SK-N-SH (cell line): Measurements from ENCODE around the gene ADAMTSL1. TPM values are rescaled to one million over a fixed set of nuclear protein-coding genes. Genes with fewer than 3 reads are reported as not detected.

Experiments
- CTCF ChIA-PET: fragments of 300-600, 350-600 bp; formaldehyde crosslinking; extraction: SDS; loops from one replicate; lab custom pipeline; 2021; lab: Yijun Ruan, JAX
- POLR2A ChIA-PET: fragments of 350-600 bp; sonication (Branson Sonifier 250); formaldehyde crosslinking; extraction: SDS; loops from one replicate; lab custom pipeline; 2020; ENCODE audit warnings: antibody characterized with exemption, inconsistent platforms; lab: Yijun Ruan, JAX
- DNase-seq: peaks from one replicate; pipeline ENCODE4 v3.0.0; 2012
- H2AFZ ChIP-seq: fragments of 200-600 bp; sonication (generic); 2 replicates; pipeline ENCODE4 v1.8.1; 2016; ENCODE audit warnings: antibody characterized with exemption, mild to moderate bottlenecking, low read depth
- H3F3A ChIP-seq: fragments of 200-600 bp; sonication (generic); replicated peaks from 2 replicates; pipeline ENCODE3; 2016; ENCODE audit warnings: antibody characterized with exemption, mild to moderate bottlenecking; ENCODE audit not compliant: insufficient read depth
- H3K27ac ChIP-seq, 2 experiments: fragments of 200-500 bp in 1 of 2; fragments of 200-600 bp in 1 of 2; sonication (Bioruptor generic) in 1 of 2; sonication (generic), shearing (Covaris generic) in 1 of 2; 2 replicates each; pipeline versions ENCODE4 v1.5.1 to v1.6.1; 2014 to 2016; ENCODE audit warnings: low read depth in 2 of 2, inconsistent platforms in 1 of 2, low read length in 1 of 2, mild to moderate bottlenecking in 1 of 2, mixed read lengths in 1 of 2
- H3K27me3 ChIP-seq: fragments of 200-600 bp; sonication (generic), shearing (Covaris generic); 2 replicates; pipeline ENCODE4 v1.6.1; 2016; ENCODE audit warnings: mixed run types; ENCODE audit not compliant: insufficient read depth
- H3K36me3 ChIP-seq, 2 experiments: fragments of 200-500 bp in 1 of 2; fragments of 200-600 bp in 1 of 2; sonication (Bioruptor generic) in 1 of 2; sonication (generic) in 1 of 2; replicated peaks in 1 of 2; 2 replicates each; pipeline versions ENCODE3 to v1.5.1; 2014 to 2016; ENCODE audit warnings: low read length in 1 of 2, mild to moderate bottlenecking in 1 of 2; ENCODE audit not compliant: insufficient read depth in 2 of 2, control insufficient read depth in 1 of 2
- H3K4me1 ChIP-seq, 2 experiments: fragments of 200-500 bp in 1 of 2; fragments of 200-600 bp in 1 of 2; sonication (Bioruptor generic) in 1 of 2; sonication (generic), shearing (Covaris generic) in 1 of 2; 2 replicates each; pipeline versions ENCODE4 v1.5.1 to v1.6.1; 2014 to 2016; ENCODE audit warnings: low read depth in 1 of 2, low read length in 1 of 2, mixed run types in 1 of 2; ENCODE audit not compliant: insufficient read depth in 2 of 2, control insufficient read depth in 1 of 2
- H3K4me2 ChIP-seq: fragments of 200-600 bp; sonication (generic), shearing (Covaris generic); 2 replicates; pipeline ENCODE4 v1.6.1; 2017; ENCODE audit warnings: mixed run types
- H3K4me3 ChIP-seq, 2 experiments: fragments of 200-500 bp in 1 of 2; fragments of 200-600 bp in 1 of 2; sonication (Bioruptor generic) in 1 of 2; sonication (generic), shearing (Covaris generic) in 1 of 2; 2 replicates each; pipeline versions ENCODE4 v1.5.1 to v1.8.1; 2014 to 2016; ENCODE audit warnings: low read depth in 2 of 2, inconsistent platforms in 1 of 2, low read length in 1 of 2, mild to moderate bottlenecking in 1 of 2, mixed read lengths in 1 of 2, moderate library complexity in 1 of 2
- H3K79me2 ChIP-seq: fragments of 200-600 bp; sonication (generic); 2 replicates; pipeline ENCODE4 v1.8.1; 2017; ENCODE audit warnings: mild to moderate bottlenecking; ENCODE audit not compliant: insufficient read depth
- H3K9ac ChIP-seq: fragments of 200-600 bp; sonication (generic); 2 replicates; pipeline ENCODE4 v1.6.1; 2017; ENCODE audit warnings: mixed run types
- H3K9me2 ChIP-seq: fragments of 200-600 bp; sonication (generic); 2 replicates; pipeline ENCODE4 v1.6.1; 2017; ENCODE audit warnings: mixed run types
- H3K9me3 ChIP-seq: fragments of 200-600 bp; sonication (generic); 2 replicates; pipeline ENCODE4 v1.6.1; 2017; ENCODE audit warnings: mixed run types, mild to moderate bottlenecking, moderate library complexity
- H4K20me1 ChIP-seq: fragments of 200-600 bp; sonication (generic); 2 replicates; pipeline ENCODE4 v1.6.1; 2017; ENCODE audit warnings: mild to moderate bottlenecking, mixed run types; ENCODE audit not compliant: insufficient read depth
- FOXM1 ChIP-seq: IDR thresholded peaks from 2 replicates; pipeline ENCODE4 v1.4.0; 2012; ENCODE audit warnings: low read depth, mild to moderate bottlenecking
- GABPA ChIP-seq: IDR thresholded peaks from 2 replicates; pipeline ENCODE4 v1.4.0; 2012; ENCODE audit warnings: low read depth, mild to moderate bottlenecking
- GATA2 ChIP-seq: sonication (generic); formaldehyde crosslinking; IDR thresholded peaks from 2 replicates; pipeline ENCODE4 v1.5.0; 2020; ENCODE audit warnings: mild to moderate bottlenecking, missing genetic modification reagents
- JUND ChIP-seq: IDR thresholded peaks from 2 replicates; pipeline ENCODE4 v1.4.0; 2012
- NFIC ChIP-seq: IDR thresholded peaks from 2 replicates; pipeline ENCODE4 v1.4.0; 2012; ENCODE audit warnings: borderline replicate concordance
- POLR2AphosphoS5 ChIP-seq: IDR thresholded peaks from 2 replicates; pipeline ENCODE4 v1.6.1; 2012; ENCODE audit warnings: low read depth, low read length
- RAD21 ChIP-seq: IDR thresholded peaks from 2 replicates; pipeline ENCODE4 v1.6.1; 2012; ENCODE audit warnings: mild to moderate bottlenecking, low read length
- RCOR1 ChIP-seq: fragments of 150-350 bp; IDR thresholded peaks from 2 replicates; pipeline ENCODE4 v1.6.1; 2017; ENCODE audit warnings: antibody characterized with exemption, low read length
- RXRA ChIP-seq: IDR thresholded peaks from 2 replicates; pipeline ENCODE4 v1.4.0; 2012; ENCODE audit warnings: low read depth, mild to moderate bottlenecking, borderline replicate concordance
- YY1 ChIP-seq: IDR thresholded peaks from 2 replicates; pipeline ENCODE4 v1.4.0; 2012; ENCODE audit warnings: low read depth, mild to moderate bottlenecking
- WGBS: methylation state at CpG from one replicate; pipeline ENCODE4 v1.1.6; 2017; ENCODE audit warnings: low lambda C conversion rate; 5-methylcytosine and 5-hydroxymethylcytosine counted together
- polyA plus RNA-seq, 3 experiments: library from polyadenylated mRNA; depleted of rRNA; stranded (reverse); fragments of >200 nt; gene quantifications; 2 replicates each; pipeline ENCODE4 v1.2.3, GENCODE V29; 2012
- TF ChIP-seq, protein P1 (sequence below): fragments of 150-350 bp; IDR thresholded peaks from 2 replicates; pipeline ENCODE4 v1.6.1; 2017; ENCODE audit warnings: antibody characterized with exemption, low read length, low read depth, borderline replicate concordance
- TF ChIP-seq, protein P2 (sequence below): IDR thresholded peaks from 2 replicates; pipeline ENCODE4 v1.4.0; 2012; ENCODE audit warnings: low read depth, borderline replicate concordance

Gene ADAMTSL1
- polyA plus RNA-seq, 1 of the 3 experiments (the other 2 are of a cell fraction), result 114 TPM

DNA sequence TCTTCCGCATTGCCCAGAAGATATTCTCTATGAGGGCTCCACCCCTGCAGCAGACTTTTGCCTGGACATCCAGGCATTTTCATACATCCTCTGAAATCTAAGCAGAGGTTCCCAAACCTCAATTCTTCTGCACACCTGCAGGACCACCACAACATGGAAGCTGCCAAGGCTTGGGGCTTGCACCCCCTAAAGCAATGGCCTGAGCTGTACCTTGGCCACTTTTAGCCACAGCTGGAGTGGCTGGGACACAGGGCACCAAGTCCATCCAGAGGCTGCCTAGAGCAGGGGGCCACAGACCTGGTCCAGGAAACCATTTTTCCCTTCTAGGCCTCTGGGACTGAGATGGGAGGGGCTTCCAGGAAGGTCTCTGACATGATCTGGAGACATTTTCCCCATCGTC lies 60.7 kb downstream of the ADAMTSL1 start:
- no peak overlapping the region for H2AFZ ChIP-seq
- no peak overlapping the region; a peak in 1 of 4 replicates for H3K4me3 ChIP-seq
- no peak overlapping the region for H3K4me2 ChIP-seq
- TF ChIP-seq FOXM1 (no peak), NFIC (no peak), POLR2AphosphoS5 (no peak)
- TF ChIP-seq, protein P1, sequence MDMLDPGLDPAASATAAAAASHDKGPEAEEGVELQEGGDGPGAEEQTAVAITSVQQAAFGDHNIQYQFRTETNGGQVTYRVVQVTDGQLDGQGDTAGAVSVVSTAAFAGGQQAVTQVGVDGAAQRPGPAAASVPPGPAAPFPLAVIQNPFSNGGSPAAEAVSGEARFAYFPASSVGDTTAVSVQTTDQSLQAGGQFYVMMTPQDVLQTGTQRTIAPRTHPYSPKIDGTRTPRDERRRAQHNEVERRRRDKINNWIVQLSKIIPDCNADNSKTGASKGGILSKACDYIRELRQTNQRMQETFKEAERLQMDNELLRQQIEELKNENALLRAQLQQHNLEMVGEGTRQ, result no peak
- H3K27ac ChIP-seq, result no peak overlapping the region
- no peaks in the 10 kb centered on the region for H3K9me2 ChIP-seq
- CTCF ChIA-PET, result no interaction called here
- no peaks in the 10 kb centered on the region for H3K27me3 ChIP-seq
- no peaks in the 10 kb centered on the region; a peak in 1 of 4 replicates for H3K4me1 ChIP-seq
- H4K20me1 ChIP-seq, result no peaks in the 10 kb centered on the region
- H3K9ac ChIP-seq, result no peak overlapping the region
- H3K9me3 ChIP-seq, result peaks cover 18% of the 10 kb centered on the region; the same call in 1 of the 2 replicates
- POLR2A ChIA-PET, result no interaction called here
- H3K79me2 ChIP-seq, result peaks cover 70% of the 10 kb centered on the region
- H3F3A ChIP-seq, result peaks cover 25% of the 10 kb centered on the region
- WGBS, result 87% methylated on average over 2 of the region's 2 CpGs
- peaks cover 7 to 86% of the 10 kb centered on the region in 2 experiments for H3K36me3 ChIP-seq
- no peak for DNase-seq

DNA sequence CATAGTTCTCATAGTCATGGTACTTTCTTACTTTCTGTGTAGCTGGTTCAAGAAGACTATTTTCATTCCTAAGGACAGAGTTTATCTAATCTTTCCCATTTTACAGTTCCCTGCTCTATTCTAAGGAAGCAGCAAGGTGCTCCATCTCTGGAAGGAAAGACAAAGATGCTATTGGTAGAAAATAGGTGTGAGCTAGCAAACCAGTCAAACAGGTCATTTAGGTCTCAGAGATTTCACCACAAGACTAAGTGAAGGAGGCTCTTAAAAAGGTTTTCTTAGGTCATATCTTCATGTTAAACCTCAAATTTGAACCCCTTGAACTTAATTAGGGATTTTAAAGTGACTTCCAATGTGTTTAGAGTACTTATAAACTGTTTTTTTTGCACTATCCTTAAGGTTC lies 62.6 kb downstream of the ADAMTSL1 start:
- Histone ChIP-seq H3K9me3 (peaks cover 18% of the 10 kb centered on the region; the same call in 1 of the 2 replicates), H3K9ac (no peak overlapping the region), H3K4me3 (no peak overlapping the region), H3K9me2 (no peaks in the 10 kb centered on the region), H3K4me2 (no peak overlapping the region), H3K4me1 (no peaks in the 10 kb centered on the region; a peak in 1 of 4 replicates), H3K79me2 (peaks cover 63% of the 10 kb centered on the region), H2AFZ (no peak overlapping the region), H4K20me1 (no peaks in the 10 kb centered on the region), H3K36me3 (peaks cover 7 to 81% of the 10 kb centered on the region in 2 experiments), H3F3A (peaks cover 36% of the 10 kb centered on the region), H3K27me3 (no peaks in the 10 kb centered on the region), H3K27ac (no peak overlapping the region)
- TF ChIP-seq RXRA (no peak), NFIC (no peak), RCOR1 (no peak), GABPA (no peak), JUND (no peak), YY1 (no peak)
- TF ChIP-seq, protein P2, sequence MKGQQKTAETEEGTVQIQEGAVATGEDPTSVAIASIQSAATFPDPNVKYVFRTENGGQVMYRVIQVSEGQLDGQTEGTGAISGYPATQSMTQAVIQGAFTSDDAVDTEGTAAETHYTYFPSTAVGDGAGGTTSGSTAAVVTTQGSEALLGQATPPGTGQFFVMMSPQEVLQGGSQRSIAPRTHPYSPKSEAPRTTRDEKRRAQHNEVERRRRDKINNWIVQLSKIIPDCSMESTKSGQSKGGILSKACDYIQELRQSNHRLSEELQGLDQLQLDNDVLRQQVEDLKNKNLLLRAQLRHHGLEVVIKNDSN, result no peak
- CTCF ChIA-PET, result interaction anchor here (0.7 kb wide), 1 partner anchor 513 kb away, joined by 3 read pairs; no protein-coding TSS in a partner anchor
- POLR2A ChIA-PET, result no interaction called here
- no peak for DNase-seq

DNA sequence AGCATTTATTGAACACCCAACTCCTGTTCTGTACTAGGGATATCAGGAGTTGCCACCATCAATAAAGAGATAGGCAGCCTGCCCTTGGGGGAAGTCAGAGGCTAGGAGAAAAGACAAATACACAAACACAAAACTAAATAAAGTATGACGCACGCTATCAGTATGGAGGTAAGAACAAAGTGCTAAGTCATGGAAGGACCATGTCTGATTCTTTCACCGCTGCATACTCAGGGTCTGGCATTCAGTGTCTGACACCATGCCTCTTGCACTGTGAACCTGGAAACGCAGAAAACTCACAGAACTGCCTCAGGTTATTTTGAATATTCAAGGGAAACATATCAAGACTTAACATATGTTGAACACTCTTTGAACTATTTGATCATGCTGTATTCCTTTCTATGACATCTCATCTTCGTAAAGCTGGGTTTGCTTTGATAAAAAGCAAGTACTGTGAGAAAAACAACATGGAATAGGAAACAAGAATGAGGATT lies 65.3 kb downstream of the ADAMTSL1 start:
- peaks cover 18% of the 10 kb centered on the region in 2 experiments; a peak in 3 of 4 replicates for H3K4me1 ChIP-seq
- no peak overlapping the region for H3K4me3 ChIP-seq
- WGBS, result 80% methylated on average over 5 of the region's 5 CpGs
- no peak for DNase-seq
- peaks cover 5% of the 10 kb centered on the region; the same call in 1 of the 2 replicates for H3K9me3 ChIP-seq
- POLR2A ChIA-PET, result interaction anchor here (0.5 kb wide), 1 partner anchor 590 kb away, joined by 3 read pairs; no protein-coding TSS in a partner anchor
- H3K9me2 ChIP-seq, result no peaks in the 10 kb centered on the region
- TF ChIP-seq GATA2 (CRISPR knock-in tag) (no peak), RAD21 (no peak)
- TF ChIP-seq, all 33 proteins: peak for 0
- H3K79me2 ChIP-seq, result peaks cover 53% of the 10 kb centered on the region
- H2AFZ ChIP-seq, result no peak overlapping the region
- H3F3A ChIP-seq, result peaks cover 52% of the 10 kb centered on the region
- H3K9ac ChIP-seq, result no peak overlapping the region
- H3K36me3 ChIP-seq, result peaks cover 3 to 63% of the 10 kb centered on the region in 2 experiments
- CTCF ChIA-PET, result no interaction called here
- H4K20me1 ChIP-seq, result no peaks in the 10 kb centered on the region
- no peaks in the 10 kb centered on the region for H3K27me3 ChIP-seq
- H3K27ac ChIP-seq, result no peak overlapping the region
- no peak overlapping the region for H3K4me2 ChIP-seq
